Activated CD4-positive, alpha-beta T cell treated with anti-CD3 and anti-CD28 coated beads, Interleukin-2, amount 50 U/mL, for 1 hour (primary cell): Measurements from ENCODE around the gene HBA2.
"Not testable (repeated sequence)": the region's sequence is repeated elsewhere in the genome, so short reads cannot be mapped to it uniquely, and the experiment has no call there.

Experiments used
- DNase-seq: peaks from one replicate; pipeline ENCODE4 v3.0.0-alpha.2; 2020

HBA2 gene

DNA sequence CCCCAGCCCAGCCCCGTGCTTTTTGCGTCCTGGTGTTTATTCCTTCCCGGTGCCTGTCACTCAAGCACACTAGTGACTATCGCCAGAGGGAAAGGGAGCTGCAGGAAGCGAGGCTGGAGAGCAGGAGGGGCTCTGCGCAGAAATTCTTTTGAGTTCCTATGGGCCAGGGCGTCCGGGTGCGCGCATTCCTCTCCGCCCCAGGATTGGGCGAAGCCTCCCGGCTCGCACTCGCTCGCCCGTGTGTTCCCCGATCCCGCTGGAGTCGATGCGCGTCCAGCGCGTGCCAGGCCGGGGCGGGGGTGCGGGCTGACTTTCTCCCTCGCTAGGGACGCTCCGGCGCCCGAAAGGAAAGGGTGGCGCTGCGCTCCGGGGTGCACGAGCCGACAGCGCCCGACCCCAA, 3.3 kb downstream of the HBA2 start:
- DNase-seq = not testable (repeated sequence)

DNA sequence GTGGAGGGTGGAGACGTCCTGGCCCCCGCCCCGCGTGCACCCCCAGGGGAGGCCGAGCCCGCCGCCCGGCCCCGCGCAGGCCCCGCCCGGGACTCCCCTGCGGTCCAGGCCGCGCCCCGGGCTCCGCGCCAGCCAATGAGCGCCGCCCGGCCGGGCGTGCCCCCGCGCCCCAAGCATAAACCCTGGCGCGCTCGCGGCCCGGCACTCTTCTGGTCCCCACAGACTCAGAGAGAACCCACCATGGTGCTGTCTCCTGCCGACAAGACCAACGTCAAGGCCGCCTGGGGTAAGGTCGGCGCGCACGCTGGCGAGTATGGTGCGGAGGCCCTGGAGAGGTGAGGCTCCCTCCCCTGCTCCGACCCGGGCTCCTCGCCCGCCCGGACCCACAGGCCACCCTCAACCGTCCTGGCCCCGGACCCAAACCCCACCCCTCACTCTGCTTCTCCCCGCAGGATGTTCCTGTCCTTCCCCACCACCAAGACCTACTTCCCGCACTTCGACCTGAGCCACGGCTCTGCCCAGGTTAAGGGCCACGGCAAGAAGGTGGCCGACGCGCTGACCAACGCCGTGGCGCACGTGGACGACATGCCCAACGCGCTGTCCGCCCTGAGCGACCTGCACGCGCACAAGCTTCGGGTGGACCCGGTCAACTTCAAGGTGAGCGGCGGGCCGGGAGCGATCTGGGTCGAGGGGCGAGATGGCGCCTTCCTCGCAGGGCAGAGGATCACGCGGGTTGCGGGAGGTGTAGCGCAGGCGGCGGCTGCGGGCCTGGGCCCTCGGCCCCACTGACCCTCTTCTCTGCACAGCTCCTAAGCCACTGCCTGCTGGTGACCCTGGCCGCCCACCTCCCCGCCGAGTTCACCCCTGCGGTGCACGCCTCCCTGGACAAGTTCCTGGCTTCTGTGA, 4.1 kb downstream of the HBA2 start, which contains the start of gene HBA1:
TSS of gene HBA1 (plus strand) at position 204 of the 906 bp plus-strand sequence. CDS start at position 241, 37 bp downstream.
- DNase-seq = not testable (repeated sequence)

DNA sequence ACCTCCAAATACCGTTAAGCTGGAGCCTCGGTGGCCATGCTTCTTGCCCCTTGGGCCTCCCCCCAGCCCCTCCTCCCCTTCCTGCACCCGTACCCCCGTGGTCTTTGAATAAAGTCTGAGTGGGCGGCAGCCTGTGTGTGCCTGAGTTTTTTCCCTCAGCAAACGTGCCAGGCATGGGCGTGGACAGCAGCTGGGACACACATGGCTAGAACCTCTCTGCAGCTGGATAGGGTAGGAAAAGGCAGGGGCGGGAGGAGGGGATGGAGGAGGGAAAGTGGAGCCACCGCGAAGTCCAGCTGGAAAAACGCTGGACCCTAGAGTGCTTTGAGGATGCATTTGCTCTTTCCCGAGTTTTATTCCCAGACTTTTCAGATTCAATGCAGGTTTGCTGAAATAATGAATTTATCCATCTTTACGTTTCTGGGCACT, 4.7 kb downstream of the HBA2 start:
- DNase-seq = no peak

DNA sequence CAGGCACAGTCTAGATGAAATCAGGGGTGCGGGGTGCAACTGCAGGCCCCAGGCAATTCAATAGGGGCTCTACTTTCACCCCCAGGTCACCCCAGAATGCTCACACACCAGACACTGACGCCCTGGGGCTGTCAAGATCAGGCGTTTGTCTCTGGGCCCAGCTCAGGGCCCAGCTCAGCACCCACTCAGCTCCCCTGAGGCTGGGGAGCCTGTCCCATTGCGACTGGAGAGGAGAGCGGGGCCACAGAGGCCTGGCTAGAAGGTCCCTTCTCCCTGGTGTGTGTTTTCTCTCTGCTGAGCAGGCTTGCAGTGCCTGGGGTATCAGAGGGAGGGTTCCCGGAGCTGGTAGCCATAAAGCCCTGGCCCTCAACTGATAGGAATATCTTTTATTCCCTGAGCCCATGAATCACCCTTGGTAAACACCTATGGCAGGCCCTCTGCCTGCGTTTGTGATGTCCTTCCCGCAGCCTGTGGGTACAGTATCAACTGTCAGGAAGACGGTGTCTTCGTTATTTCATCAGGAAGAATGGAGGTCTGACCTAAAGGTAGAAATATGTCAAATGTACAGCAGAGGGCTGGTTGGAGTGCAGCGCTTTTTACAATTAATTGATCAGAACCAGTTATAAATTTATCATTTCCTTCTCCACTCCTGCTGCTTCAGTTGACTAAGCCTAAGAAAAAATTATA, 5.4 kb downstream of the HBA2 start:
- DNase-seq = no peak

DNA sequence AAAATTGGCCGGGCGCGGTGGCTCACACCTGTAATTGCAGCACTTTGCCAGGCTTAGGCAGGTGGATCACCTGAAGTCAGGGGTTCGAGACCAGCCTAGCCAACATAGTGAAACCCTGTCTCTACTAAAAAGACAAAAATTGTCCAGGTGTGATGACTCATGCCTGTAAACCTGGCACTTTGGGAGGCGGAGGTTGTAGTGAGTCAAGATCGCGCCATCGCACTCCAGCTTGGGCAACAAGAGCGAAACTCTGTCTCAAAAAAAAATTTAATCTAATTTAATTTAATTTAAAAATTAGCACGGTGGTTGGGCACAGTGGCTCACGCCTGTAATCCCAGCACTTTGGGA, 6.0 kb downstream of the HBA2 start:
- DNase-seq = no peak

DNA sequence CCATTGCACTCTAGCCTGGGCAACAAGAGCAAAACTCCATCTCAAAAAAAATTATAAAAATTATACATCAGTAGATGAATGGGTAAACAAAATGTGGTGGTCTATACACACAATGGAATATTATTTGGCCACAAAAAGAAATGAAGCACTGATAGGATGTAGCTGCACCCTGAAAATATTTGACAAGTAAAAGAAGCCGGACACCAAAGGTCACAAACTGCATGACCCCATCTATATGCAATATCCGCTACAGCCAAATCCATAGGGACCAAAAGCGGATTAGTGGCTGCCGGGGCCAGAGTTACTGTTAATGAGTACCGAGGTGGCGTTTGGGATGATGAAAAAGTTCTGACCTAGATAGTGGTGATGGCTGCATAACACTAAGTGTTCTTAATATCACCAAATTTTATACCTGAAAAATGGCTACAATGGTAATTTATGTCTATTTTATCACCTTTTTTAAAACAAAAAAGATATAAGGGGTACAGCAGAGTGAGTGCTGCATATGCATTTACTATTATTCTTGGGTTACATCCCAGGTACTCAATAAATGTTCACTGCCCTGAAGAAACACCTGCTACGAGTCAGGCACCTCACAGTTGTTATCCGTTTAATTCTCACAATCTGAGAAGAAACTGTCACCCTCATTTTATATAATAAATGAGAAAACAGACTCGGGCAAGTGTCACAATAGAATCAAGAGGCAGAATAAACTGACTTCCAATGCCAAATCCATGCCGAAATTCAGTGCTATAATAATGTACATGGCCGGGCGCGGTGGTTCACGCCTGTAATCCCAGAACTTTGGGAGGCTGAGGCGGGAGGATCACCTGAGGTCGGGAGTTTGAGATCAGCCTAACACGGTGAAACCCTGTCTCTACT, 6.8 kb downstream of the HBA2 start:
- no peak for DNase-seq

DNA sequence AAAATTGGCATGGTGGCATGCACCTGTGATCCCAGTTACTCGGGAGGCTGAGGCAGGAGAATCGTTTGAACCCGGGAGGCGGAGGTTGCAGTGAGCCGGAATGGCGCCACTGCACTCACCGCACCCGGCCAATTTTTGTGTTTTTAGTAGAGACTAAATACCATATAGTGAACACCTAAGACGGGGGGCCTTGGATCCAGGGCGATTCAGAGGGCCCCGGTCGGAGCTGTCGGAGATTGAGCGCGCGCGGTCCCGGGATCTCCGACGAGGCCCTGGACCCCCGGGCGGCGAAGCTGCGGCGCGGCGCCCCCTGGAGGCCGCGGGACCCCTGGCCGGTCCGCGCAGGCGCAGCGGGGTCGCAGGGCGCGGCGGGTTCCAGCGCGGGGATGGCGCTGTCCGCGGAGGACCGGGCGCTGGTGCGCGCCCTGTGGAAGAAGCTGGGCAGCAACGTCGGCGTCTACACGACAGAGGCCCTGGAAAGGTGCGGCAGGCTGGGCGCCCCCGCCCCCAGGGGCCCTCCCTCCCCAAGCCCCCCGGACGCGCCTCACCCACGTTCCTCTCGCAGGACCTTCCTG, 7.5 kb downstream of the HBA2 start, which contains the start of gene HBQ1:
TSS of gene HBQ1 (plus strand) at position 359 of the 575 bp plus-strand sequence. CDS start at position 387, 28 bp downstream.
- DNase-seq = peak; percentile 30

DNA sequence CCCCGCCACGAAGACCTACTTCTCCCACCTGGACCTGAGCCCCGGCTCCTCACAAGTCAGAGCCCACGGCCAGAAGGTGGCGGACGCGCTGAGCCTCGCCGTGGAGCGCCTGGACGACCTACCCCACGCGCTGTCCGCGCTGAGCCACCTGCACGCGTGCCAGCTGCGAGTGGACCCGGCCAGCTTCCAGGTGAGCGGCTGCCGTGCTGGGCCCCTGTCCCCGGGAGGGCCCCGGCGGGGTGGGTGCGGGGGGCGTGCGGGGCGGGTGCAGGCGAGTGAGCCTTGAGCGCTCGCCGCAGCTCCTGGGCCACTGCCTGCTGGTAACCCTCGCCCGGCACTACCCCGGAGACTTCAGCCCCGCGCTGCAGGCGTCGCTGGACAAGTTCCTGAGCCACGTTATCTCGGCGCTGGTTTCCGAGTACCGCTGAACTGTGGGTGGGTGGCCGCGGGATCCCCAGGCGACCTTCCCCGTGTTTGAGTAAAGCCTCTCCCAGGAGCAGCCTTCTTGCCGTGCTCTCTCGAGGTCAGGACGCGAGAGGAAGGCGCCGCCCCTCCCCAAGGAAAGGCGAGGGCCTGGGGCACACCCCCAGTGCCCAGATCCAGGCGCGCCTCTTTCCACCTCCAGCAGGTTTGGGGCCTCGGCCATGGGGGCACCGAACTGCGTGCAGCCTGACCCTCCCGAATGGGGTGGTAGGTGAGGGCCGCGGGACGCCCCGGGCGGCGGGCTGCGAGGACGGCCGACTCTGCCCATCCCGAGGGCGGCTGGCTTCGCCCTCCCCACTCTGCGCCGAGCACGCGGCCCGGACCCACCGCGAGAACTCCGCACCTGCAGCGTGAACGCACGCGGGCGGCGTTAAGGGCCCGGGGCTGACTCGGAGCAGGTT, 8.2 kb downstream of the HBA2 start:
- DNase-seq = peak; percentile 87

DNA sequence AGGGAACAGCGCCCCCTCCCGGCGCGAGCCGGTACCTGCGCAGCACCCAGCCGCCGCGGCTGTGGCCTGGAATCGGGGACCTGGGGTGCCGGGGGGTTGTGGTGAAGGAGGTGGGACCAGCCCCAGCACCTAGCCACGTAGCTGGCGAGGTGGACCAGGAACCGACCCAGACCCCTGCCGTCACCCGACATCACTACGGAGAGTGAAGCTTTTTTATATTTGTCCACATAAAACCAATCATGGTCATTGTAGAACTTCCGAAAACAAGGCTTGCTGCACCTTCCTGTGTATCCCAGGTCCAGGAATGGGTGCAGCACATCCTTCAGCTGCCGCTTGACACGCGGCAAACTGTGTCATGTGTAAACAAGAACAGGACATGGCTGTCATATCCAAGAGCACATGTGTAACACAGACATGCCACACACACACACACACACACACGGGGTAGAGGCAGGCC, 8.9 kb downstream of the HBA2 start:
- DNase-seq = no peak

DNA sequence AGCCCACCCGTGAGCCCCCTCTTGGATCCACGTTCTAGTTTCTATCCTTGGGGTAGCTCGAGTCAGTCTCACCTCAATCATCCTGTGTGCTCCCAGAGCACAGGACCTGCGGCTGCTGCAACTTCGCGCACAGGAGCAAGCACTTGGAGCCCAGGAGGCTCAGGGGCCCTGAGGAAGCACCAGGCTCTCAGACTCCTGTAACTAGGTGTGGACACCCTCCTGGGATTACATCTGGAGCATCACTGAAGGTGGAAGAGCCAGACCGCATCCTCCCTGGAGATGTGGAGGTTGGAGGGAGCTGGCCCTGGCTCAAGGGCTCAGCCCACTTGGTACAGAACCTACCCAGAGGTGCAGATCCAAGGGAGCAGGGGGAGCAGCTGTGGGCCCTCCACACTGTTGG, 10.3 kb downstream of the HBA2 start:
- no peak for DNase-seq

DNA sequence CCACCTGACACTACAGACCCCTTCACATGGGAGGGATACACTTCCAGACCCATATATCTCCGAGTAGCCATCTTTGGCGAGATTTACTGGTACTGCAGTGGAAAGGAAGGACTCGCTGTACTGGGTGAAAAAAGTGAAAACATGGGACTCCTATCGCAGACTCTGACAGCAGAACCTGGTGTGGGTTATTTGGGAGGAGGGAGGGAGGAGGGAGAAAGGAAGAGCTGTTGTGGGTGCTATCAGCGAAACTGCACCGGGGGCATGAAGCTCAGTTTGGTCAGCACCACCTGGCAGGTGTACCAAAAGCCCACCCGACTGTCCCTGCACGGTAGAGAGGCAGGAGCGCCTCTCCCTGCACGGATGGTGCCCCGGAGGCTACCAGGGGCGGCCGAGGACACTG, 12.5 kb downstream of the HBA2 start:
- no peak for DNase-seq

DNA sequence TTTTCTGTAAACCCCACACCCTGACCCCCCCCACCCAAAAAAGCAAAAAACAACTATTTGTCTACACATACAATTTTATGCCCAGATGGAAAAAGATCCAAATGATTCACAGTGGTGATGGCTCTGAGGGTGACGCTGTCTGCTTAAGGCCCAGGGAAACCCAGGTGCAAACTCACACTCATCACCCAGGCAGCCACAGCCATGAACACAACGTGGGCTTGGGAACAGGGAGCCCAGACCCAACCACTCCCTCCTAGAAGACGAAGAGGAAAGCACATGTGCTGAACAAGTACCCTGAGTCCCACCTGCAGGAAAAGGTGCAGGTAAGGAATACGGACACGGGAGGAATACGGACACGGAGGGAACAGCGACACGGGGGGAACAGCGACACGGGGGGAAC, 13.0 kb downstream of the HBA2 start:
- DNase-seq = no peak

DNA sequence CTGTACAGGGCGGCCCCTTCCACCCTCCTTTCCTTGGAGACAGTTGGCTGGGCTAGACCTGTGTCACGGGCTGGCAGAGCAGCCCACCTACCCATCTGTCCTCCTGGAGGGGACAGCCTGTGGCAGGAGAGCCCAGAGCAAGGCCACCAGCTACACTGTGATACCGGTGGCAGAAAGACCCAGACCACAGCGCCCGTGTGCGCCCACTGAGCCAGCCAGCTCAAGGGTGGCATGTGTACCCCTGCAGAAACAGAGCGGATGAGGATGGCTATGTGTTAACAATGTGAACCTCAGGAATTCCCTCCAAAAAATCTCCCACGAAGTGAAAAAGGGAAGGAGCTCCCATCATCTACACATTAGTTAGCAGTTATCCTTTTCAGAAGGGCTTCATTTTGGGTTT, 14.7 kb downstream of the HBA2 start:
- no peak for DNase-seq

DNA sequence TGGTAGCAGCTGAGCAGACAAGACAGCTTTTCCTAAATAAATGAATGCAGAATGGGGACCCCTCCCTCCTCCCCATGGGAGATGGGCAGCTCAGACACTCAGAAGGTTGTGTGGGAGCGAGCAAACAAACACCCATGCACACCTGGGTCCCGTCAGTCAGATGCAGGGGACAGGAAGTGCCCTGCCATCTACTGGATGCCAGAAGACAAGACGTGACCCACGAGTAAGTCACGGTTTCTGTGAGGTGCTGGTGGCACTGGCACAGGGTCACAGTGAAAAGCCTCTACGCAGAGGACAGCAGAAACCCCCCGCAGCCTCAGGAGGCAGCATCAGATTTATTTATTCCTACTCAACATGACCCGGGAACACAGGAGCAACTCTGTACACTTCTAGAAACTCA, 16.0 kb downstream of the HBA2 start:
- no peak for DNase-seq

DNA sequence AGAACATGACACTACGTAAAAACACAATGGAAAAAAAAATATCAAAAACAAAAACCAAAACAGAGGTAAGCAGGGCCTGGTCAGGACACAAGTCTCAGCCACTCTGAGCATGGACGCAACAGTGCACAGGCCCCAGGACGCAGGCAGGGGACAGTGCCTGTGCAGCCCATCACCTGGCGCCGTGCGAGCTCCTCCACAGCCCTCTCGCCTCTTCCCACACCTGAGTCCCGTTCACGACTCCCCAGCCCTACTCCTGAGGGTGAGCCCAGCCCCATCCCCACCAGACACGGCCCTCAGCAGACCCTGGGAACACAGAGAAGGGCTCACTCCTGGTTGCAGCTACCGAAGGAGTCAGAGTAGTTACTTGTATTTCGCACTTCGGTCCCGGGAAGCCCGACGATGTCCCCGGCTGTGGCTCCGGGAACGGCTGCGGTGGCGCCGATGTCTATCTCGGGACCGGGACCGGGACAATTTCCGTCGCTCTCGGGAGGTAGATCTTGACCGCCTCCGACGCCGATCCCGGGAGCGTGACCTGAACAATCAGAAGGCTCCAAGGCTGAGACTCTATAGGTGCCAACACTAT, 17.0 kb downstream of the HBA2 start:
- no peak for DNase-seq

DNA sequence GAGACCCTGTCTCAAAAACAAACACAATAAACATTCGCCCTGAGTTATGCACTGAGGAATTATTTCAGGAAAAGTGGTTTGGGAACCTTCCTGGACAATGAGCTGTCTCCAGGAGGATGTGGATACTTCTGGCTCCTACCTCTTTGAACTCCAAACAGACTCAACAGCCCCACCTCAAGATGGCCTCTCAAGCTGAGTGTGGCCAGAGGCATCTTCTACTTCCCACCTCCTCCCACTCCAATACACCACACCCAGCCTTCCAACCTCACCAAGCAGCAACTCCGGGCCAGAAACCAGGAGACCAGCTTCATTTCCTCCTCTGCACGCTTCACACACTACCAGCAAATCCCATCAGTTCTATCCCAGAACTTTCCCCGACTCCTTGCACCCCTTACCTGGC, 19.2 kb downstream of the HBA2 start:
- DNase-seq = no peak

DNA sequence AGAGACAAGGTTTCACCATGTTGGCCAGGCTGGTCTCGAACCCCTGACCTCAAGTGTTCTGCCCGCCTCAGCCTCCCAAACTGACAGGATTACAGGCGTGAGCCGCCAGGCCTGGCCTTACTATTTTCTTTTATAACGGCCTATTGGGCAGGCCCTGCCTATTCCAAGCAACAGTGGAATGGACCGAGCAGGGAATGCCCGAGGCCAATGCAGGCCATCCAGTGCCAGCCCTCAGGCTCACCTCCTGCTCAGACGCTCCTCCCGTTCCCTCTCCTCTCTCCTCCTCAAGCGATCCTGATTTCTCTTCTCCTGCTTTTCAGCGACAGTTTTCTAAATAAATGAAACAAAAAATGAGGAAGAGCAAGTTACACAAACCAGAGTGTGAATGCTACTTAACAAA, 20.0 kb downstream of the HBA2 start:
- DNase-seq = no peak

DNA sequence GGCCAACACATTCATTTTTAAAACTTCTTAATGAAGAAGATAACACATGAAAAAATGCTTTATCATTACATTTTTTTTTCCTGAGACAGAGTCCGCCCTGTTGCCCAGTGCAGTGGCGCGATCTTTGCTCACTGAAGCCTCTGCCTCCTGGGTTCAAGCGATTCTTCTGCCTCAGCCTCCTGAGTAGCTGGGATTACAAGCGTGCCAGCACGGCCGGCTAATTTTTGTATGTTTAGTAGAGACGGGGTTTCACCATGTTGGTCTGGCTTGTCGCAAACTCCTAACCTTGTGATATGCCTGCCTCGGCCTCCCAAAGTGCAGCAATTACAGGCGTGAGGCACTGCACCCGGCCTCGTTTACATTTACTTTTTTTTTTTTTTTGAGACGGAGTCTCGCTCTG, 20.8 kb downstream of the HBA2 start:
- no peak for DNase-seq

DNA sequence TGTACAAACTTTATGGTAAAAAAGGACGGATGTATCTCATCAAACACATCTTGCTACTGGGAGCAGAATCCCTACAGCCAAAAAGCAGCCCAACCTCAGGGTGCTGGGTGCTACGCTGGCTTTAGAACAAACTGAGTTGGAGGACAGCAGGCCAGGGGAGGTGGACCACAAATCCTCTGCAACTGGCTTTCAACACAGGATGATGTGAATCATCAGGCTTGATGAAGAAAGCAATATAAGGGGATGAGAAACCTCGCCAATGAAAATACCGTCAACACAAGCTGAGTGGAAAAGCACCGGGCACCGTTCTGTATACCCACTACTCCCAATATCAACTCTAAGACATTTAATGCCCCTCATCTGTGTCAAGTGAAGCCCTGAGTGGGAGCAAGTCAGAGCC, 21.8 kb downstream of the HBA2 start:
- no peak for DNase-seq

DNA sequence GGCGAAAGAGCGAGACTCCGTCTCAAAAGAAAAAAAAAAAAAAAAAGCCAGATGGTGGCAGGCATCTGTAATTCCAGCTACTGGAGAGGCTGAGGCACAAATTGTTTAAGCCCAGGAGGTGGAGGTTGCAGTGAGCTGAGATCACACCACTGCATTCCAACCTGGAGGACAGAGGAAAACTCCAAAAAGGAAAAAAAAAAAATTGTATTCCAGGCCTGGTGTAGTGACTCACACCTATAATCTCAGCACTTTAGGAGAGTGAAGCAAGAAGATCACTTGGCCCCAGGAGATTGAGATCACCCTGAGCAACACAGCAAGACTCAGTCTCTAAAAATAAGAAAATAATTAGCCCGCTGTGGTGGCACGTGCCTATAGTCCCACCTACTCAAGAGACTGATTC, 27.7 kb downstream of the HBA2 start:
- no peak for DNase-seq

DNA sequence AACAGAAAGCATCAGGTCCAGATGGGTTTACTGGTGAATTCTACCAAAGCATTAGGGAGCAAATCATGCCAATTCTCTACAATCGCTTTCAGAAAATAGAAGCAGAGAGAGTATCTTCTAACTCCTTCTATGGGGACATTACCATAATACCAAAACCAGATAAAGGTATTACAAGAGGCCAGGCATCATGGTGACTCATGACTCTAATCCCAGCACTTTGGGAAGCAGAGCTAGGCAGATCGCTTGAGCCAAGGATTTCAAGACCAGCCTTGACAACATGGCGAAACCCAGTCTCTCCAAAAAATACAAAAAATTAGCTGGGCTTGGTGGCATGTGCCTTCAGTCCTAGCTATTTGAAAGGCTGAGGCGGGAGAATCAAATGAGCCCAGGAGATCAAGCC, 30.6 kb downstream of the HBA2 start:
- no peak for DNase-seq
